Erythroblast (primary cell): Measurements from ENCODE around the gene CIT.

ENCODE experiments used
- GATA1 ChIP-seq: IDR thresholded peaks from 2 replicates; pipeline ENCODE4 v1.6.1; 2011; ENCODE audit warnings: low read depth, mild to moderate bottlenecking, control low read depth, low read length, moderate library complexity
- POLR2A ChIP-seq: IDR thresholded peaks from 2 replicates; pipeline ENCODE4 v1.6.1; 2011; ENCODE audit warnings: mild to moderate bottlenecking, low read length

- TF ChIP-seq POLR2A (no peak), GATA1 (no peak)
Measured at GRCh38 chr12:119729871-119730270, 147.2 kb downstream of the CIT start.
